Measurements from ENCODE around the gene RASL11B.

- TF ChIP-seq CTCF (IDR thresholded peaks at IDR 0.05) (no peak), POLR2A (IDR thresholded peaks at IDR 0.05) (no peak), POLR2AphosphoS5 (IDR thresholded peaks at IDR 0.05) (no peak), EP300 (IDR thresholded peaks at IDR 0.05) (no peak)
Measured at GRCh38 chr4:52889354-52889753, 27.2 kb downstream of the RASL11B start.
